ENCODE results near the gene NRXN3.

GRCh38 chr14:78491048-78491447 is 320.9 kb downstream of the NRXN3 start:
- TF ChIP-seq, protein P1, sequence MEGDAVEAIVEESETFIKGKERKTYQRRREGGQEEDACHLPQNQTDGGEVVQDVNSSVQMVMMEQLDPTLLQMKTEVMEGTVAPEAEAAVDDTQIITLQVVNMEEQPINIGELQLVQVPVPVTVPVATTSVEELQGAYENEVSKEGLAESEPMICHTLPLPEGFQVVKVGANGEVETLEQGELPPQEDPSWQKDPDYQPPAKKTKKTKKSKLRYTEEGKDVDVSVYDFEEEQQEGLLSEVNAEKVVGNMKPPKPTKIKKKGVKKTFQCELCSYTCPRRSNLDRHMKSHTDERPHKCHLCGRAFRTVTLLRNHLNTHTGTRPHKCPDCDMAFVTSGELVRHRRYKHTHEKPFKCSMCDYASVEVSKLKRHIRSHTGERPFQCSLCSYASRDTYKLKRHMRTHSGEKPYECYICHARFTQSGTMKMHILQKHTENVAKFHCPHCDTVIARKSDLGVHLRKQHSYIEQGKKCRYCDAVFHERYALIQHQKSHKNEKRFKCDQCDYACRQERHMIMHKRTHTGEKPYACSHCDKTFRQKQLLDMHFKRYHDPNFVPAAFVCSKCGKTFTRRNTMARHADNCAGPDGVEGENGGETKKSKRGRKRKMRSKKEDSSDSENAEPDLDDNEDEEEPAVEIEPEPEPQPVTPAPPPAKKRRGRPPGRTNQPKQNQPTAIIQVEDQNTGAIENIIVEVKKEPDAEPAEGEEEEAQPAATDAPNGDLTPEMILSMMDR (optimal IDR thresholded peaks at IDR 0.05 in 1 of 3, IDR thresholded peaks at IDR 0.05 in 1 of 3, conservative IDR thresholded peaks at IDR 0.05 in 1 of 3; ENCODE audit: extremely low read depth in 1 of 3, insufficient read depth in 2 of 3, low read length in 3 of 3) = no peak
- no peak for TF ChIP-seq EZH2 (IDR thresholded peaks at IDR 0.05; ENCODE audit: low read length)
